ENCODE measurements around the gene FNIP2. TPM values are rescaled to one million over a fixed set of nuclear protein-coding genes. Genes with fewer than 3 reads are reported as not detected.
A peak's percentile ranks its signal among the peaks of the same experiment; 100 is the strongest.
"Not testable (repeated sequence)": the region's sequence is repeated elsewhere in the genome, so short reads cannot be mapped to it uniquely, and the experiment has no call there.

FNIP2 gene
- total and polyA plus RNA-seq, 11 donors = 14.5 to 87.4 (median 40.9) TPM

DNA sequence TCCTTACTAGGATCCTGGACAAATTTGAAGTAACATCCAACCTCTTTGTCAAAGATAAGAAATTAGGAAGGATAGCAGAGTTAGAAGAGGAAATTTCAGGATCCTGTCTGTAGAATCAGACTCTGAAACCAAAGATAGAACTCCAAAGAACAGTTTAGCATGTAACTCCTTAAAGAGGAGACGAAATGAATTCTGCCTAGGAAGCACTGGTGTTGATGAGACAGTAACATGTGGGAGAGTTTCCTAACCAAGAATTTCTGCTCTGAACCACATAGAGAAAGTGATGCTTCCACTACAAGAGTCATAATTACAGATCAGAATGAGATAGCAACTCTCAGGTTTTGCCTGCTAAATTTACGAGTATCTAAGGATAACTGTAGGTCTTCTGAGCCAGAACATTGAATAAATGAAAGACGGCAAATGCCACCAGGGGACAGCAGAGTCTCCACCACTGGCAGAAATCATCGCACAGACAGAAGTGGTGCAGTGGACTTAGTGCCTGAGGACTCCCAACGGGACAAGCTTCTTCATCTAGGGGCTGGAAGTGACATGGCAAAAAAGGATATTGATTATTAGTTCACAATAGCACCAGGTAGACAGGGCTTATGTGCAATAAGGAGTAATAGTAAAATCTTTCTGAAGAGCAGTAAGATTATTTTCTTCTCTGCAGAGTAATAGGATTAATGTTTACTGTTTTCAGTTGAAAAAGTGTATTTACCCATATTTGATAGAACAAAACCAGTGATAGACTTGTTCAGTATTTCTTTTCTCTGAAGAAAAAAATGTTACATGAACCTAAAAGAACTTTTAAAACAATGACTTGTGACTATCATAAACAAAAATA lies 38.9 kb upstream of the FNIP2 start:
- 13 to 18% (median 16%) methylated on average over 5 of the region's 5 CpGs for WGBS, 4 donors
- TF ChIP-seq POLR2A (IDR thresholded peaks at IDR 0.05) = no peak
- TF ChIP-seq CTCF (IDR thresholded peaks at IDR 0.05) = peak; percentile 80 to 98 (median 90)
- Histone ChIP-seq H3K36me3 (no peaks in the 10 kb centered on the region), H3K4me3 (no peak overlapping the region), H3K9me3 (no peaks in the 10 kb centered on the region), H3K27ac (no peak overlapping the region), H3K4me1 (peaks cover 0 to 6% (median 0%) of the 10 kb centered on the region in 12 donors), H3K27me3 (no peaks in the 10 kb centered on the region)
- DNase-seq (peak in 4 of 5 donors; percentile 66 to 75 (median 68)), ATAC-seq (peak; percentile 88 to 97 (median 94))
- intact Hi-C loops (cut with DNase I) = loop anchor here (1.0 to 10.0 kb wide), 16 partner anchors 37 to 727 kb away; partner anchors contain the start of gene FNIP2 (in 6 of the 10)

DNA sequence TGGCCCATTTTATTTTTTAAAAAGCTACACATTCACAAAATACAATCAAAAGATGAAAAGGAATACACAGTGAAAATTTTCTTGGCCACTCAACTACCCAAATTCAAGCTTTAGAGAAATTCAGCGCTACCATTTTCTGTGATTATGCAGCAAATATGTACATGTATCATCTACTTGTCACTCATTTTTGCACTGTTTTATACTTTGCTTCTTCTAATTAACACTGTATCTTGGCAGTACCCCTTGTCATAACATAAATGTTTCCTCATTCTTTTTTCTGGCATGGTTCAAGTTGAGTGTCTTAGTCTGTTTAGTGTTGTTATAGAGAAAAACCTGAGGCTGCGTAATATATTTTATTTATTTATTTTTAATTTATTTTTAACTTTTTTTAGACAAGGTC lies 30.0 kb upstream of the FNIP2 start:
- Histone ChIP-seq H3K27ac (no peak overlapping the region), H3K4me3 (no peak overlapping the region), H3K27me3 (no peaks in the 10 kb centered on the region), H3K36me3 (no peaks in the 10 kb centered on the region), H3K4me1 (no peaks in the 10 kb centered on the region), H3K9me3 (no peaks in the 10 kb centered on the region)
- ATAC-seq (no peak), DNase-seq (no peak)
- TF ChIP-seq POLR2A (IDR thresholded peaks at IDR 0.05) (no peak), CTCF (IDR thresholded peaks at IDR 0.05) (no peak)
- intact Hi-C loops (cut with DNase I) = loop anchor here in 2 of 10 donors (10.0 kb wide), 1 partner anchor 706 kb away; no protein-coding TSS in a partner anchor
- 96 to 99% (median 98%) methylated on average over 2 of the region's 2 CpGs for WGBS, 4 donors

- H3K4me1 ChIP-seq = no peaks in the 10 kb centered on the region
- ATAC-seq (no peak), DNase-seq (no peak)
- no peaks in the 10 kb centered on the region for H3K36me3 ChIP-seq
- no peaks in the 10 kb centered on the region for H3K27me3 ChIP-seq
- H3K27ac ChIP-seq = no peak overlapping the region
- H3K9me3 ChIP-seq = peaks cover 0 to 3% (median 0%) of the 10 kb centered on the region in 12 donors
- H3K4me3 ChIP-seq = no peak overlapping the region
- intact Hi-C loops (cut with DNase I) = loop anchor here in 2 of 10 donors (10.0 kb wide), 1 partner anchor 705 kb away; no protein-coding TSS in a partner anchor
- 95 to 100% (median 98%) methylated on average over 2 of the region's 2 CpGs for WGBS, 4 donors
- TF ChIP-seq POLR2A (IDR thresholded peaks at IDR 0.05) (no peak), CTCF (IDR thresholded peaks at IDR 0.05) (no peak)
These were observed 29.2 kb upstream of the FNIP2 start for GRCh38 chr4:158739600-158739999.

DNA sequence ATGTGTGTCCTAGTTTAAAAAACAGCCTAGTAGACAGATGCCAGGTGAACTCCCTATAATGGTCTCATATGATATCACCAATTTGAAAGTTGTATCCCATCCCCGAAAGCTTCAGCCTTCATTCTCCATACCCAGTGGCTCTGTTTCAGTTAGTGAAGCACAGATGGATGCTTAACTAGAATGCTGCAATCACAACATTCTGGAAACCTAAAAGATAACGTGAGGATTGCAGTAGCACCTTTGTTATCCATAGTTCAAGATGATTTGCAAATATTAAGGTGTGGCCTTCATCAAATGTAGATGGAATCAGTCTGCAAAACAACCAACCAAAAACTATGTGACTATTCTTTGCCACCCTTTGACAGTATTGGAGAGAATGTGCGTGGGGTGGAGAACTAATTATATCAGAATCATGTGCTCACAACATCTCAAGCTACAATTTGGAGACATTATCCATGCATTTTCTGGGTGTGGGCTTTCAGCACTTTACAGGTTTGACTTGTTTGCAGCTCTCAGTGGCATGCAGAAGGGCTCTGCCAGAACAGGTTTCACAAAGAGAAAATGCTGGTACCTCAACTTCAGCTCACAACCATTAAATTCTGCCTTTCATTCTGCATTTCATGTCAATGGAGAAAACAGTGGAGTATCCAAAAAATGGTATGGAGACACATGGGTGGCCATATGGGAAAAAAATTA lies 27.4 kb upstream of the FNIP2 start:
- TF ChIP-seq POLR2A (IDR thresholded peaks at IDR 0.05) = no peak
- TF ChIP-seq CTCF (IDR thresholded peaks at IDR 0.05) = no peak
- Histone ChIP-seq H3K27ac (no peak overlapping the region), H3K4me1 (no peaks in the 10 kb centered on the region), H3K27me3 (no peaks in the 10 kb centered on the region), H3K36me3 (no peaks in the 10 kb centered on the region), H3K9me3 (peaks cover 0 to 5% (median 0%) of the 10 kb centered on the region in 12 donors), H3K4me3 (no peak overlapping the region)
- DNase-seq = no peak
- intact Hi-C loops (cut with DNase I) = no loop called here
- 83 to 96% (median 91%) methylated on average over 3 of the region's 3 CpGs for WGBS, 4 donors
- ATAC-seq = no peak

GRCh38 chr4:158746537-158746936 lies 22.3 kb upstream of the FNIP2 start:
- 96% methylated on average over 29 to 31 of the region's 31 CpGs; no CpG with 5 or more reads in 2 of the 4 donors for WGBS, 4 donors
- ATAC-seq = not testable (repeated sequence)

More at GRCh38 chr4:158746537-158746936, 22.3 kb upstream of the FNIP2 start:
- H3K27ac ChIP-seq; DNase-seq; H3K9me3 ChIP-seq; H3K27me3 ChIP-seq; H3K4me3 ChIP-seq; H3K36me3 ChIP-seq; H3K4me1 ChIP-seq; intact Hi-C loops (cut with DNase I): not testable (repeated sequence)

Measured in heart left ventricle (tissue), 16 donors.